Nephron (organoid): ENCODE data around the gene ULBP1.

Source experiments
- H3K27ac Mint-ChIP-seq, 3 experiments: 2 replicates each; pipeline ENCODE4 v1.8.0; 2020; ENCODE audit warnings: mixed read lengths in 3 of 3, mild to moderate bottlenecking in 2 of 3, moderate library complexity in 1 of 3
- H3K27me3 Mint-ChIP-seq: 2 replicates; pipeline ENCODE4 v1.8.0; 2021; ENCODE audit warnings: low read depth, mild to moderate bottlenecking, moderate library complexity, mixed read lengths
- H3K36me3 Mint-ChIP-seq: 2 replicates; pipeline ENCODE4 v1.8.0; 2020; ENCODE audit warnings: low read depth, mixed read lengths
- H3K4me1 Mint-ChIP-seq: 2 replicates; pipeline ENCODE4 v1.8.0; 2020; ENCODE audit warnings: mixed read lengths
- H3K4me3 Mint-ChIP-seq, 3 experiments: 2 replicates each; pipeline ENCODE4 v1.8.0; 2020; ENCODE audit warnings: mild to moderate bottlenecking in 3 of 3, mixed read lengths in 3 of 3, moderate library complexity in 2 of 3
- H3K9me3 Mint-ChIP-seq: 2 replicates; pipeline ENCODE4 v1.8.0; 2020; ENCODE audit warnings: mixed read lengths
- TF ChIP-seq, protein P1 (sequence below), 3 experiments: fragments of 200-600 bp; sonication (generic); IDR thresholded peaks; one replicate each; pipeline ENCODE4 v1.5.0; 2021; ENCODE audit warnings: antibody characterized with exemption in 3 of 3; ENCODE audit not compliant: unreplicated experiment in 3 of 3

Gene ULBP1

DNA sequence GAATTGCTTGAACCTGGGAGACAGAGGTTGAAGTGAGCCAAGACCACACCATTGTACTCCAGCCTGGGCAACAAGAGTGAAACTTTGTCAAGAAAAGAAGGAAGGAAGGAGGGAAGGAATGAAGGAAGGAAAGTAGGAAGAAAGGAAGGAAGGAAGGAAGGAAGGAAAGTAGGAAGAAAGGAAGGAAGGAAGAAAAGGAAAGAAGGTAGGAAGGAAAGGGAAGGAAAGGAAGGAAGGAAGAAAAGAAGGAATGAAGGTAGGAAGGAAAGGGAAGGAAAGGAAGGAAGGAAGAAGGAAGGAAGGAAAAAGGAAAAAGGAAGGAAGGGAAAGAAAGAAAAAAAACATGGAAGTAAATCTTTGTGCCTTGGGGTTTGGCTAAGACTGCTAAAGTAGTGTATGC lies 11.7 kb downstream of the ULBP1 start:
- H3K9me3 Mint-ChIP-seq: peaks cover 10% of the 10 kb centered on the region
- no peak overlapping the region for H3K27ac Mint-ChIP-seq
- no peaks in the 10 kb centered on the region for H3K36me3 Mint-ChIP-seq
- peaks cover 98% of the 10 kb centered on the region for H3K27me3 Mint-ChIP-seq
- H3K4me1 Mint-ChIP-seq: no peaks in the 10 kb centered on the region
- TF ChIP-seq, protein P1, sequence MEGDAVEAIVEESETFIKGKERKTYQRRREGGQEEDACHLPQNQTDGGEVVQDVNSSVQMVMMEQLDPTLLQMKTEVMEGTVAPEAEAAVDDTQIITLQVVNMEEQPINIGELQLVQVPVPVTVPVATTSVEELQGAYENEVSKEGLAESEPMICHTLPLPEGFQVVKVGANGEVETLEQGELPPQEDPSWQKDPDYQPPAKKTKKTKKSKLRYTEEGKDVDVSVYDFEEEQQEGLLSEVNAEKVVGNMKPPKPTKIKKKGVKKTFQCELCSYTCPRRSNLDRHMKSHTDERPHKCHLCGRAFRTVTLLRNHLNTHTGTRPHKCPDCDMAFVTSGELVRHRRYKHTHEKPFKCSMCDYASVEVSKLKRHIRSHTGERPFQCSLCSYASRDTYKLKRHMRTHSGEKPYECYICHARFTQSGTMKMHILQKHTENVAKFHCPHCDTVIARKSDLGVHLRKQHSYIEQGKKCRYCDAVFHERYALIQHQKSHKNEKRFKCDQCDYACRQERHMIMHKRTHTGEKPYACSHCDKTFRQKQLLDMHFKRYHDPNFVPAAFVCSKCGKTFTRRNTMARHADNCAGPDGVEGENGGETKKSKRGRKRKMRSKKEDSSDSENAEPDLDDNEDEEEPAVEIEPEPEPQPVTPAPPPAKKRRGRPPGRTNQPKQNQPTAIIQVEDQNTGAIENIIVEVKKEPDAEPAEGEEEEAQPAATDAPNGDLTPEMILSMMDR (IDR thresholded peaks at IDR 0.05; ENCODE audit: unreplicated experiment in 3 of 3): no peak
- no peak overlapping the region for H3K4me3 Mint-ChIP-seq

DNA sequence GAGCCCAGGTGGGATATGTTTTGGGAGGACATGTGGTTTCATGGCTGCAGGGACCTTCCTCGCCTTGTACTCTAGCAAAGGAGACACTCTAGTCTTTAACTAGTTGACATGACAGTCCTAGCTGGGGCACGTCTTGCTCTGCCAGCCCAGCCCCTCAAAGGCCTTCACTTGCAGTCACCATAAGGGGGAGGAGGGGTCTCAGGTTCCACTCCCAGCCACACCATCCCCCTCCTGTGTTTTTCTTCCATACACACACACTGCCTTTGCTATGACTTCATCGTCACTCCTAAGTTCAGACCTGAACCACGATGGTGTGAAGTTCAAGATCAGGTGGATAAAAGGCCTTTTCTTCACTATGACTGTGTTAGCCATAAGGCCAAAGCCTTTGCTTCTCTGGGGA lies 13.5 kb downstream of the ULBP1 start:
- TF ChIP-seq, protein P1 (IDR thresholded peaks at IDR 0.05; ENCODE audit: unreplicated experiment in 3 of 3): no peak
- Mint-ChIP-seq H3K27me3 (peaks cover 99% of the 10 kb centered on the region), H3K4me3 (no peak overlapping the region), H3K9me3 (peaks cover 9% of the 10 kb centered on the region), H3K36me3 (no peaks in the 10 kb centered on the region), H3K4me1 (no peaks in the 10 kb centered on the region), H3K27ac (no peak overlapping the region)

DNA sequence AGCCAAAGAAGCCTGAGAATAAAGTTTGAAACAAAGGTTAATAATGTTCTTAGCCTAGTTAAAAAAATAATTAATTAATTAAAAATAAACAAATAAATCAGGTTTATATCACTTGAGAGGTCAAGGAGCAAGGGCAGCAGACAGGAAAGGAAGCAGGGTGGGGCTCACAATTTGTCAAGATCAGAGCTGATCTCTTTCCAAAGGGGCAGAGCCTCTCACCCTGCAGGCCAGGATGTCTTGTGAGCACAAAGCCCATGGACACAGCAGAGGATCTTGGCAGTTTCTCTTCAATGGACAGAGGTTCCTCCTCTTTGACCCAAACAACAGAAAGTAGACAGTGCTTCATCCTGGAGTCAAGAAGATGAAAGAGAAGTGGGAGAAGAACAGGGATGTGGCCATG lies 14.9 kb downstream of the ULBP1 start:
- Mint-ChIP-seq H3K27ac (no peak overlapping the region), H3K36me3 (no peaks in the 10 kb centered on the region)

DNA sequence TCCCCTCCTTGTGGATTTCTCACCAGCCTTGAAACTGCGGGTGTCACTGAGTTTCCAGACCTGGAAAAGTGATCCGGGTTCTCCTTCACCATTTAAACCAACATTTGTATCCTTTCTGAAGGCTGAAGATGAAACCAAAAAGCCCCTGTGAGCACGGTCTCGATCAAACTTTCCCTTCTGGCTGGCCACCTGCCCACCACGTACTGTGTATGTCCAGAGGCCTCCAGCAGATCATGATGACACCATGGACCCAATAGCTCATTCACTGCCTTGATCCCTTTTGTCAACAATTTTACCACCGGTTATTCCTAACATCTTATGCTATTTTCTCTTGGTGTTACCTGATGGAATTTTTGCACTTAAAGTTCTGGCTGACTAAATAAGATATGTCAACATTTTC lies 15.6 kb downstream of the ULBP1 start:
- TF ChIP-seq, protein P1 (IDR thresholded peaks at IDR 0.05; ENCODE audit: unreplicated experiment in 3 of 3): no peak
- Mint-ChIP-seq H3K27me3 (peaks cover 100% of the 10 kb centered on the region), H3K4me1 (no peaks in the 10 kb centered on the region), H3K4me3 (no peak overlapping the region), H3K27ac (no peak overlapping the region), H3K9me3 (peaks cover 5% of the 10 kb centered on the region), H3K36me3 (no peaks in the 10 kb centered on the region)

More for the DNA sequence above, 14.9 kb downstream of the ULBP1 start:
- peaks cover 9% of the 10 kb centered on the region for H3K9me3 Mint-ChIP-seq
- H3K4me3 Mint-ChIP-seq: no peak overlapping the region
- TF ChIP-seq, protein P1 (IDR thresholded peaks at IDR 0.05; ENCODE audit: unreplicated experiment in 3 of 3): no peak
- H3K27me3 Mint-ChIP-seq: peaks cover 100% of the 10 kb centered on the region
- no peaks in the 10 kb centered on the region for H3K4me1 Mint-ChIP-seq

DNA sequence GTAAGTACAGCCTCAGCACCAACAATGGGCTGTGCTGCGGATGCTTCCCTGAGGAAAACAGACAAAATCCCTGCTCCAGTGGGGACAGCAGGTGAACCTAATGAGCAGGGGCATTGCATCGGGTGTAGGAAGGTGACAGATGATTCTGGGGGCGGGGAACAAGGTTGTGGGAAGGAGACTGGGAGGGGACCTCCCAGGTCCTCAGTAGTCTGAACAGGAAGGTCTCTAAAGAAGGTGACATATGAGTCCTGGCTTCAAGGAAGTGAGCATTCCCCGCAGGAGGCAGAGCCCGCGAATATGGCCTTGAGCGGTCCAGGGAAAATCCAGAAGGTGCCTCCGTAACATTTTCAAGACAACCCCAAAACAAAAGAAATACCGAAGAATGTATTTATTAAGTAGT lies 19.4 kb downstream of the ULBP1 start:
- Mint-ChIP-seq H3K4me1 (no peaks in the 10 kb centered on the region), H3K4me3 (no peak overlapping the region), H3K27me3 (peaks cover 100% of the 10 kb centered on the region), H3K9me3 (peaks cover 15% of the 10 kb centered on the region), H3K36me3 (no peaks in the 10 kb centered on the region), H3K27ac (no peak overlapping the region)
- TF ChIP-seq, protein P1 (IDR thresholded peaks at IDR 0.05; ENCODE audit: unreplicated experiment in 3 of 3): no peak

DNA sequence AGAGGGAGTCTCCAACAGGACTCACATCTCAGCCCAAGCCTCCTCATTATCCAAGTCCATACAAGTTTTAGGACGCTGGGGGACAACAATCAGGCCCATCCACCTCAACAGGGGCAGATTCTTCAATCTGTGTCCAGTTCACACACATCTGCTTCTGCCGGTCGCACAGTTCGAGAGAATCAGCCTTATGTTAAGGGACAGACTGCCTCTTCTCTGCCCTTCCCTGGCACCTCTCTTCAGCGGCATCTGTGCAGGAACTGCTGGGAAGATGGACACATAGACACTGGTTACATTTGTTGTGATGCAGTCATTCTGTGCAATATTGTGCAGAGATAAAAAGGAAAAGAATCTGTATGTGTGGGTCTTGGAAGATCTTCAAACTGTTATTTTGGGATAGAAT lies 21.0 kb downstream of the ULBP1 start:
- Mint-ChIP-seq H3K4me1 (peaks cover 2% of the 10 kb centered on the region), H3K27me3 (peaks cover 100% of the 10 kb centered on the region), H3K36me3 (no peaks in the 10 kb centered on the region), H3K4me3 (no peak overlapping the region), H3K9me3 (peaks cover 25% of the 10 kb centered on the region), H3K27ac (no peak overlapping the region)
- TF ChIP-seq, protein P1 (IDR thresholded peaks at IDR 0.05; ENCODE audit: unreplicated experiment in 3 of 3): no peak
